Smooth muscle cell (in vitro differentiated cells): Measurements from ENCODE around the gene CDKN2B-AS1. TPM values are rescaled to one million over a fixed set of nuclear protein-coding genes. Genes with fewer than 3 reads are reported as not detected.
A peak's percentile ranks its signal among the peaks of the same experiment; 100 is the strongest.

Experiments
- DNase-seq: peaks from one replicate; lab custom pipeline; 2025; ENCODE audit not compliant: unreplicated experiment; lab: John Stamatoyannopoulos, UW
- H2AFZ ChIP-seq: fragments of 200-600 bp; sonication (generic); 2 replicates; pipeline ENCODE4 v1.6.0; 2016; ENCODE audit warnings: antibody characterized with exemption, low read depth, mild to moderate bottlenecking
- H3F3A ChIP-seq: fragments of 200-600 bp; sonication (generic); 2 replicates; pipeline ENCODE4 v1.6.0; 2017; ENCODE audit warnings: antibody characterized with exemption, low read depth
- H3K27ac ChIP-seq: fragments of 200-600 bp; sonication (generic); 2 replicates; pipeline ENCODE4 v1.5.1; 2016; ENCODE audit warnings: low read depth, mild to moderate bottlenecking
- H3K27me3 ChIP-seq: fragments of 200-600 bp; sonication (generic); 2 replicates; pipeline ENCODE4 v1.6.1; 2016; ENCODE audit warnings: low read depth, mild to moderate bottlenecking
- H3K36me3 ChIP-seq: fragments of 200-600 bp; sonication (generic); 2 replicates; pipeline ENCODE4 v1.5.1; 2016; ENCODE audit warnings: low read depth
- H3K4me1 ChIP-seq: fragments of 200-600 bp; sonication (generic); 2 replicates; pipeline ENCODE4 v1.5.1; 2016; ENCODE audit warnings: low read depth
- H3K4me2 ChIP-seq: fragments of 200-600 bp; sonication (generic); 2 replicates; pipeline ENCODE4 v1.6.0; 2016; ENCODE audit warnings: mild to moderate bottlenecking
- H3K4me3 ChIP-seq: fragments of 200-600 bp; sonication (generic); 2 replicates; pipeline ENCODE4 v1.5.1; 2016; ENCODE audit warnings: mild to moderate bottlenecking
- H3K79me2 ChIP-seq: fragments of 200-600 bp; sonication (generic); 2 replicates; pipeline ENCODE4 v1.6.0; 2016; ENCODE audit warnings: low read depth, mild to moderate bottlenecking
- H3K9ac ChIP-seq: fragments of 200-600 bp; sonication (generic); 2 replicates; pipeline ENCODE4 v1.6.0; 2016; ENCODE audit warnings: low read depth
- H3K9me3 ChIP-seq: fragments of 200-600 bp; sonication (generic); replicated peaks from 2 replicates; pipeline ENCODE4 v1.5.1; 2016; ENCODE audit warnings: low read depth
- H4K20me1 ChIP-seq: fragments of 200-600 bp; sonication (generic); 2 replicates; pipeline ENCODE4 v1.6.0; 2016; ENCODE audit warnings: low read depth
- CTCF ChIP-seq: fragments of 200-600 bp; sonication (generic); IDR thresholded peaks from 2 replicates; pipeline ENCODE4 v1.5.1; 2017; ENCODE audit warnings: borderline replicate concordance, mild to moderate bottlenecking, antibody characterized with exemption; ENCODE audit not compliant: insufficient read depth, poor library complexity, severe bottlenecking
- WGBS: methylation state at CpG from one replicate; pipeline ENCODE4 v1.1.7; 2016; ENCODE audit warnings: low lambda C conversion rate; 5-methylcytosine and 5-hydroxymethylcytosine counted together
- polyA plus RNA-seq: library from polyadenylated mRNA; unstranded; fragments of >200 nt; fragmentation: Nextera tagmentation; extraction: Ambion mirVana; gene quantifications from 2 replicates; pipeline ENCODE4 v1.2.1, GENCODE V29; 2016
- total RNA-seq: library from RNA; depleted of rRNA; stranded (reverse); fragments of >200 nt; gene quantifications from 2 replicates; pipeline ENCODE4 v1.2.3, GENCODE V29; 2014

The CDKN2B-AS1 gene
- total and polyA plus RNA-seq, 2 experiments from 2014 or later: 32.7 to 38.5 TPM

- Histone ChIP-seq H3F3A (peaks cover 8% of the 10 kb centered on the region), H4K20me1 (peaks cover 4% of the 10 kb centered on the region), H3K4me3 (no peak overlapping the region), H3K27me3 (no peaks in the 10 kb centered on the region), H3K27ac (peak overlapping the region; percentile 90), H3K9ac (no peak overlapping the region), H2AFZ (no peak overlapping the region), H3K79me2 (peaks cover 25% of the 10 kb centered on the region), H3K36me3 (no peaks in the 10 kb centered on the region), H3K9me3 (no peaks in the 10 kb centered on the region), H3K4me1 (peaks cover 16% of the 10 kb centered on the region), H3K4me2 (peak overlapping the region; percentile 83)
- WGBS: 66% methylated on average over 5 of the region's 5 CpGs
- TF ChIP-seq CTCF: no peak
- DNase-seq: no peak
Measured at GRCh38 chr9:21996858-21997257, 2.3 kb downstream of the CDKN2B-AS1 start.

- no peak overlapping the region for H2AFZ ChIP-seq
- TF ChIP-seq CTCF: no peak
- 79% methylated on average over 1 of the region's 1 CpG for WGBS
- H3K27ac ChIP-seq: no peak overlapping the region
- peaks cover 16% of the 10 kb centered on the region for H3K4me1 ChIP-seq
- H4K20me1 ChIP-seq: peaks cover 9% of the 10 kb centered on the region
- peaks cover 19% of the 10 kb centered on the region for H3K79me2 ChIP-seq
- no peak overlapping the region for H3K9ac ChIP-seq
- peaks cover 8% of the 10 kb centered on the region for H3F3A ChIP-seq
- no peaks in the 10 kb centered on the region for H3K27me3 ChIP-seq
- DNase-seq: no peak
- H3K9me3 ChIP-seq: no peaks in the 10 kb centered on the region
- no peak overlapping the region for H3K4me3 ChIP-seq
- H3K4me2 ChIP-seq: no peak overlapping the region
- H3K36me3 ChIP-seq: no peaks in the 10 kb centered on the region
Measured at GRCh38 chr9:21997480-21997879, 2.9 kb downstream of the CDKN2B-AS1 start.

- no peak overlapping the region for H3K9ac ChIP-seq
- TF ChIP-seq CTCF: no peak
- DNase-seq: no peak
- no peak overlapping the region for H3K4me2 ChIP-seq
- peaks cover 14% of the 10 kb centered on the region for H4K20me1 ChIP-seq
- H3K27ac ChIP-seq: no peak overlapping the region
- peaks cover 9% of the 10 kb centered on the region for H3F3A ChIP-seq
- peaks cover 16% of the 10 kb centered on the region for H3K4me1 ChIP-seq
- H3K27me3 ChIP-seq: no peaks in the 10 kb centered on the region
- peaks cover 17% of the 10 kb centered on the region for H3K79me2 ChIP-seq
- WGBS: 69% methylated on average over 2 of the region's 2 CpGs
- no peak overlapping the region for H2AFZ ChIP-seq
- H3K9me3 ChIP-seq: no peaks in the 10 kb centered on the region
- no peak overlapping the region for H3K4me3 ChIP-seq
- no peaks in the 10 kb centered on the region for H3K36me3 ChIP-seq
Measured at GRCh38 chr9:21998026-21998425, 3.4 kb downstream of the CDKN2B-AS1 start.

GRCh38 chr9:22002038-22002437, 7.4 kb downstream of the CDKN2B-AS1 start:
- Histone ChIP-seq H3K9me3 (no peaks in the 10 kb centered on the region), H4K20me1 (peaks cover 55% of the 10 kb centered on the region), H3K27me3 (no peaks in the 10 kb centered on the region), H3K79me2 (peaks cover 48% of the 10 kb centered on the region), H3K4me3 (no peak overlapping the region), H3K4me1 (peaks cover 27% of the 10 kb centered on the region), H3K36me3 (peaks cover 8% of the 10 kb centered on the region), H3F3A (peaks cover 12% of the 10 kb centered on the region), H3K9ac (no peak overlapping the region), H3K4me2 (no peak overlapping the region), H3K27ac (peak overlapping the region; percentile 81), H2AFZ (no peak overlapping the region)
- no peak for DNase-seq
- WGBS: 74% methylated on average over 1 of the region's 1 CpG
- TF ChIP-seq CTCF: no peak
